ENCODE data around the gene TSPAN11. TPM values are rescaled to one million over a fixed set of nuclear protein-coding genes. Genes with fewer than 3 reads are reported as not detected.

TSPAN11 gene
- total and polyA plus RNA-seq, 2 of the 8 experiments (the other 6 are each of a cell fraction or from before 2014, with no cell fraction given) = 3.9 to 8.2 TPM

DNA sequence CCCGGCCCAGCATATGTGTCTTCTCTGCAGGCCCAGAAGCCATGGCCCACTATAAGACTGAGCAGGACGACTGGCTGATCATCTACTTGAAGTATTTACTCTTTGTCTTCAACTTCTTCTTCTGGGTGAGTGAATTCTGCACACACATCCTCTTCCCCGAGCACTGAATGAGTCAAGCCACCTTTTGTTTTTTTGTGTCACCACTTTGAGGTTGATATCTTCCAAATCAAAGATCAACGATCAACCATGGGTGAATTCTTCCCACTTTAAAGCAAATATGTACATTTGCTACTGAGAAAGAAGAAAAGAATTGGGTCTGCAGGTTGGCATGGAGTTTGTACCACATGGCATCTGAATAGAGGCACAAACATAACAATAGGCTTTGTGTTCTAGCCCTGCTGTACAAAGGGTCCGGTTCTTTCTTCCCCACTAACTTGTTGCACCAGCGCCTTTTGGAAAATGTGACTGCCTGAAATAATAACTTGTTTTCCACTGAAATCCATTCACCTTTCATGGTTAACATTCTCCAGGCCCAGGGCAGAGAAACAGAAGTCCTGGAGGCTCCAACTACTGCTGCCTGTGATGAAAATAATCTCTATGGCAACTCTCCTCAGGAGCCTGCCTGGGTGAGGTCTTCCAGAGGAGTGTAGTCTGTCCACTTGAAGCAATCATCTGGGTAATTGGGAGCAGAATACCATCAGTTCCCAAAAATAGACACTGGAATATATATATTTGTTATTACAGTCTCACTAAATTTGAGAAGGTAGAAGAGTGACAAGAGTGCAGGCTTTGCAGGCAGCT, 27.6 kb downstream of the TSPAN11 start:
- Histone ChIP-seq H3K27me3 (replicated peaks in 1 of 4; ENCODE audit: control insufficient read depth in 3 of 4, extremely low read depth in 1 of 4, insufficient read depth in 3 of 4, low read length in 3 of 4) (no peaks in the 10 kb centered on the region), H3K36me3 (ENCODE audit: control insufficient read depth in 2 of 4, insufficient read depth in 4 of 4, low read length in 3 of 4) (no peaks in the 10 kb centered on the region), H3K23ac (ENCODE audit: insufficient read length) (no peak overlapping the region), H3K23me2 (ENCODE audit: low read depth, low read length) (no peaks in the 10 kb centered on the region), H3K27ac (ENCODE audit: low read depth, low read length) (no peak overlapping the region), H3K4me3 (ENCODE audit: extremely low read depth in 1 of 4, insufficient read depth in 2 of 4, low read depth in 3 of 4, low read length in 4 of 4) (no peak overlapping the region), H3K4me1 (replicated peaks in 1 of 4; ENCODE audit: control insufficient read depth in 3 of 4, insufficient read depth in 4 of 4, low read length in 3 of 4) (peaks cover 0 to 4% (median 0%) of the 10 kb centered on the region in 4 experiments; a peak in 1 of 7 replicates), H4K91ac (replicated peaks; ENCODE audit: insufficient read length, low read length) (no peak overlapping the region), H3K9ac (replicated peaks in 1 of 4; ENCODE audit: extremely low read depth in 1 of 4, low read depth in 3 of 4, low read length in 3 of 4) (no peak overlapping the region), H2AK5ac (ENCODE audit: low read depth, low read length) (no peak overlapping the region), H2BK12ac (ENCODE audit: low read depth, low read length) (no peak overlapping the region), H3K56ac (replicated peaks; ENCODE audit: insufficient read length, low read depth, low read length) (no peak overlapping the region), H3K4ac (replicated peaks; ENCODE audit: insufficient read length, low read depth, low read length) (no peak overlapping the region), H3K9me3 (ENCODE audit: insufficient read depth in 2 of 2, low read depth in 1 of 2, low read length in 1 of 2) (no peaks in the 10 kb centered on the region), H2BK120ac (replicated peaks; ENCODE audit: low read depth, low read length) (no peak overlapping the region), H3K18ac (ENCODE audit: extremely low read depth, low read length) (no peak overlapping the region), H3K79me2 (ENCODE audit: control insufficient read depth in 1 of 2, insufficient read depth in 2 of 2, low read length in 2 of 2) (no peaks in the 10 kb centered on the region), H4K8ac (ENCODE audit: extremely low read depth, insufficient read depth, low read length) (no peak overlapping the region), H3K4me2 (ENCODE audit: insufficient read depth in 1 of 2, low read depth in 2 of 2, low read length in 2 of 2) (no peak overlapping the region), H3K79me1 (ENCODE audit: low read depth, low read length) (no peaks in the 10 kb centered on the region), H2BK5ac (ENCODE audit: low read depth, low read length) (no peak overlapping the region), H3K14ac (ENCODE audit: insufficient read length) (no peak overlapping the region), H2BK15ac (ENCODE audit: low read length) (no peak overlapping the region), H2BK20ac (ENCODE audit: low read length) (no peak overlapping the region), H4K20me1 (replicated peaks in 1 of 2; ENCODE audit: control insufficient read depth in 1 of 2, insufficient read depth in 2 of 2, low read length in 2 of 2) (no peaks in the 10 kb centered on the region), H4K5ac (ENCODE audit: insufficient read length, low read depth, low read length) (no peak overlapping the region), H2AFZ (ENCODE audit: low read length) (no peak overlapping the region)
- ChIA-PET CTCF (ENCODE audit: partially characterized antibody) (interaction anchor here (0.8 kb wide), 1 partner anchor 10 kb away, joined by 3 read pairs; no protein-coding TSS in a partner anchor), POLR2A (ENCODE audit: partially characterized antibody) (no interaction called here)
- TF ChIP-seq EZH2 (IDR thresholded peaks at IDR 0.05; ENCODE audit: low read depth, low read length, severe bottlenecking) (no peak), EGR1 (IDR thresholded peaks at IDR 0.05; ENCODE audit: borderline replicate concordance, low read depth, low read length) (no peak), SP1 (IDR thresholded peaks at IDR 0.05; ENCODE audit: low read depth, low read length) (no peak), SAP30 (IDR thresholded peaks at IDR 0.05; ENCODE audit: insufficient read depth, insufficient replicate concordance, low read length) (no peak), POU5F1 (IDR thresholded peaks at IDR 0.05; ENCODE audit: low read depth, low read length) (no peak), MAX (IDR thresholded peaks at IDR 0.05) (no peak), RXRA (IDR thresholded peaks at IDR 0.05; ENCODE audit: insufficient read depth, low read depth, low read length) (no peak), KDM5A (IDR thresholded peaks at IDR 0.05; ENCODE audit: low read length) (no peak), CBX5 (IDR thresholded peaks at IDR 0.05; ENCODE audit: low read depth, low read length) (no peak)
- TF ChIP-seq, protein P1, sequence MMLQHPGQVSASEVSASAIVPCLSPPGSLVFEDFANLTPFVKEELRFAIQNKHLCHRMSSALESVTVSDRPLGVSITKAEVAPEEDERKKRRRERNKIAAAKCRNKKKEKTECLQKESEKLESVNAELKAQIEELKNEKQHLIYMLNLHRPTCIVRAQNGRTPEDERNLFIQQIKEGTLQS (IDR thresholded peaks at IDR 0.05; ENCODE audit: insufficient read depth, low read depth, low read length) = no peak
- FAIRE-seq (no peak), DNase-seq (ENCODE audit: low read depth in 1 of 2, low spot score in 2 of 2) (no peak)
- 86% methylated on average over 6 of the region's 6 CpGs; no CpG with 5 or more reads in 1 of the 2 experiments for WGBS, 2 experiments (ENCODE audit: extremely low coverage in 1 of 2, insufficient coverage in 1 of 2, insufficient read length in 1 of 2, insufficient replicate concordance in 2 of 2, low coverage in 1 of 2, low lambda C conversion rate in 2 of 2, missing lambda C conversion rate in 1 of 2)

Data from H1 (cell line).